Measurements from ENCODE around the gene PKIG.
A peak's percentile ranks its signal among the peaks of the same experiment; 100 is the strongest.

The PKIG gene

DNA sequence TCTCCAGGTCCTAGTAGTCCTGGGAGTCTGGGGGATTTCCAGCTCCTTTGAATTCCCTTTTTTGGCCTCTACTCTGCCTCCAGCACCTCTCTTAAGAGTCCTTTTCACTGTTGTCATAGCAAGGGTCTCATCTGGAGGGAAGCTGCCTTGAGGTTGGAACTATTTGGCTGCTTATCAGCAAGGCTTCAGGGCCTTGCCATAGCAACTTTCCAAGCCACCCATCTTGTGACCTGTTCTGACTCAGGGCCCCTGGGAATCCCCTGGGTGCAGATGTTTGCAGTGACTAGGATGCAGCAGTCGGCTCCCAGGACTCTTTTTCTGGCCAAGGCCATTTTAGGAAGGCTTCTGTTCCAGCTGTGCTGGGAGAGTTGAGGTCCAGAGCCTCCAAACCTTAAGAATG lies 12.4 kb downstream of the PKIG start:
- no peak for DNase-seq

DNA sequence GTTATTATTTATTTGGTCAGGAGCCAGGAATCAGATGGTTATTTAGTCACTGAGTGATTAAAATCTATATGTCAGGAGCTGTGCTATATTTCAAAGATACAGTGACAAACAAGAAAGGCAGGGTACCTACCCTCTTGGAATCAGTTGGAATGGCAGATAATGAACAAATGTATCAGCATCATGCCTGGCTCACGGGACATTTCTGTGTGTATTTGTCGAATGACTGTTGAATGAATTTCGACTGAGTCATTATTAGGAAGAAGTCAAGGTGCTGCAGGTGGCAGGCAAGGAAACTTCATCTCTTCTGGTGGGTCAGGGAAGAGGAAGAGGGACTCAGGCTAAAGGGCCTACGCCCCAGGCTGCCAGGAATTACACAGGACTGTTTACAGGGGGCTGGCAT lies 13.6 kb downstream of the PKIG start:
- DNase-seq, result no peak

DNA sequence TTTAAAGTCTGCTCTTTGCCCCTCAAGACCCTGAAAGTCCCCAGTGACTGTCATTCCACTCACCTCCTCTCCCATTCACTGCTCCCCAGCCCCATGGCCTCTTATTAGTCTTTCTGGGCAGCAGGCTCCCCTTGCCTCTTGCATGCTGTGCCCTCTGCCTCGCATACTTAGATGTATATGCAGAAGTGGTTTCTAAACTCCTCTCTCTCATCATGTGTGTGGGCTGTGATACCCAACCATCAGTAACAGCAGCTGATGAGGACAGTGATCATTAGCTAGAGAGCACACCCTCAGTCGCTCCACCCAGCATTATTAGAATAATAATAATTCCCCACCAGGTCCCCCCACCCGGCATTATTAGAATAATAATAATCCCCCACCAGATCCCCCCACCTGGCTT lies 14.5 kb downstream of the PKIG start:
- DNase-seq, result no peak

DNA sequence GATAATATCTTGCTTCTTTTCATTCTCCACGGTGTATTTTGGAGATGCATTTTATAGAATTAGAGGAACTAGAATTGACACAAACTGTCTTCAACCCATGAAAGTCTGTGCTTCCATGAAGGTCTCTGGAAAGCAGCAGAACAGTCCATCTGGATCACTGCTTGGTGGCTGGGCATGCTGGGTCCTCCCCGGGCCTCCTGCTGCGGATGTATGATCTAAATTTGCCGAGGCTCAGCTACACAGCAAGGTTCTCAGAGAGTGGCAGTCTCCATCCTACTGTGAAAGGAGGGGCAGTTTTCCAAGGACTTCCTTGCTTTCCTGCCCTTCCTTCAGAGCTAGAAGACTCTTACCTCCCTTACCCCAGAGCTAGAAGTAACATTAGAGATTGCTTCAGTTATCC lies 15.1 kb downstream of the PKIG start:
- no peak for DNase-seq

DNA sequence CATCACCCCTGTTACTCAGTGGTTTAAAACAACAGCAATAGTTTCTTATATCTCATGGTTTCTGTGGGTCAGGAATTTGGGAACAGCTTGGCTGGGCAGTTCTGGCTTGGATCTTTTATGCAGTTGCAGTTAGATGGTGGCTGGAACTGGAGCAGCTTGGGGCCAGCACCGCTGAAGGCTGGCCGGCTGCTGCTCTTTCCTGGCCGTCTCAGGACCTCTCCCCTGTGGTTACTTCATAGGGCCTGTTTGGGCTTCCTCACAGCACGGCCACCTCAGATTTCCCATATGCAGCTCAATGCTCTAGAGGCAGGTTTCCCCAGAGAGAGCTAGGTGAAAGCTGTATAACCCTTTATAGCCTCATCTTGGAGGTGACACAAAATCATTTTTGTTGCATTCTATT lies 15.6 kb downstream of the PKIG start:
- no peak for DNase-seq

DNA sequence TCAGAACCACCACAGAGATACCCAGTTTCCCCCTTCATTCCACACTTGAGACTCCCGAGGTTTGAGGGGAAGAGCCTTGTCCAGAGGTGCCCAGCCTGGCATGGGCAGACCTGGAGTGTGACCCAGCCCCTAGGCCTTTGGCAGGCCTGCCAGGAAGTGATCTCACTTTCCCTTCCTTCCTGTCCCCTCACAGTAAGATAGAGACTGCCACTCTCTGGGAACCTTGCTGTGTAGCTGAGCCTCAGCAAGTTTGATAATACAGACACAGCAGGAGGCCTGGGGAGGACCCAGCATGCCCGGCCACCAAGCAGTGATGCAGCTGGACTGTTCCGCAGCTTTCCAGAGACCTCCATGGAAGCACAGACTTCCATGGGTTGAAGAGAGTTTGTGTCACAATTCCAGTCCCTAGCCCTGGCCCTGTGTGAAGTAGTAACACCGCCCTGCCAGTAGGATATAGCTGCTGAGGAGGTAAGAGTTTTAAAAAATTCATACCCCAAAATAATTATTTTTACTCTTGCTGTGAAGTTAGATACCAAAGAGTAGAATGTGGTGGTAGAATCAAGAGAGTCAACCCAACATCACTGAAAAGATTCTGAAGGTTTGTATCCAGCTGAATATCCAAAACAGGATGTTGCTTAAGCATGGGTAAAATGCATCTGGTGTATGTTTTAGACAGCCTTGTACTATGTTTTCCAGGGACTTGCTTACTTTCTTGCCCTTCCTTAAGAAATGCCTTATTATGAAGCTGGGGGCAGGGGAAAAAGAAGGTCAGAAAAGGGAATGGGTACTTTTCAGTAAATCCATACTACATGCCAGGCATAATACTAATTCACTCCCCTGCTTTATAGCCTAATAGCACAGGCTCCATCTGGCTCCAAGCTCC lies 16.3 kb downstream of the PKIG start:
- DNase-seq, result no peak

DNA sequence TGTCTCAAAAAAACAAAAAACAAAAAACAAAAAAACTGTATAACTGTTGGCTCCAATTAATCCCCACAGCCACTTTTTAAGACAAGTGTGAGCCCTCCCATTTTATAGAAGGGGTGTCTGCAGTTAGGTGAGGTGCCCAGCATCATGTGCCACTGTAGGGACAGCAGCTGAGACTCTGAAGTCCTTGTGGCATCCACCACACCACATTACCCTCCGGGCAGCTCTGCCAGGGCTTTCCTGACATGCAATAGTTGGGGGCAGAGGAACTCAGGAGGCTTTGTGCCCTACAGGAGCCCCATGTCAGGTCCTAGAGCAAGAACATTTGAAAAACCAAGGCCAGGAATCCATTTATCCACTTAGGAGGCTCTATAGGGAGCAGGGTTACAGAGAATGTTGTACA lies 17.3 kb downstream of the PKIG start:
- DNase-seq, result no peak

DNA sequence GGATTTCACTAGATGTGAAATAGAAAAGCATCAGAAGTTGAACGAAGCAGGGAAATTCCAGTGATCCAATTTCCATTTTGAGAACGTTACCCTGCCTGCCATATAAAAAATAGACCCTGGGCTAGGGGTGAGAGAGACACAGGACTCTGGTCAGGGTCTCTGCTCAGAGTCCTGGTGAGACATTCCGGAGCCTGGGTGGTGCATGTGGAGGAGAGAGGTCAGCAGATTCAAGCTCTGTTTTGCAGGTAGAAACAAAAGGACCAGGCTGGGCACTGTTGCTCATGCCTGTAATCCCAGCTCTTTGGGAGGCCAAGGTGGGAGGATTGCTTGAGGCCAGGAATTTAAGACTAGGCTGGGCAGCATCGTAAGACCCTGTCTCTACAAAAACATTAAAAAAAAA lies 17.9 kb downstream of the PKIG start:
- DNase-seq, result no peak

DNA sequence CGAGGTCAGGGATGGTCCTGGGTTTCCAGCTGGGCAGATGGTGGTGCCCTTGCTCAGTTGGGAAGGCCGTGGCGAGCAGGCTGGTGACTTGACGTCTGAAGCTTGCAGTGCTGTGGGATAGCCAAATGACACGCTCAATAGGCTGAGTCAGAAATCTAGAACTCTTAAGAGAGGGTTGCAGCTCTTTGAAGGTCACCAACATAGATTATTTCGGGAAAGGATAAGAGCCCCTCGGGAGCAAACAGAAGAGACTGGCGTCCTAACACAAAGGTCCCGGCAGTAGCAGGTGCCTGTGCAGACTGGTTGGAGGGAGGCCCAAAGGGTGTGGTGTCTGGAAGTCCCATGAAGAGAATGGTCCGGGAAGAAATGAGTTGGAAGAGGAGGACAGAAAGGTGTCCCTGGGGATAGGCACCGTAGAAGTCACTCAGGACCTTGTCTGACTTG lies 18.4 kb downstream of the PKIG start:
- DNase-seq, result no peak

DNA sequence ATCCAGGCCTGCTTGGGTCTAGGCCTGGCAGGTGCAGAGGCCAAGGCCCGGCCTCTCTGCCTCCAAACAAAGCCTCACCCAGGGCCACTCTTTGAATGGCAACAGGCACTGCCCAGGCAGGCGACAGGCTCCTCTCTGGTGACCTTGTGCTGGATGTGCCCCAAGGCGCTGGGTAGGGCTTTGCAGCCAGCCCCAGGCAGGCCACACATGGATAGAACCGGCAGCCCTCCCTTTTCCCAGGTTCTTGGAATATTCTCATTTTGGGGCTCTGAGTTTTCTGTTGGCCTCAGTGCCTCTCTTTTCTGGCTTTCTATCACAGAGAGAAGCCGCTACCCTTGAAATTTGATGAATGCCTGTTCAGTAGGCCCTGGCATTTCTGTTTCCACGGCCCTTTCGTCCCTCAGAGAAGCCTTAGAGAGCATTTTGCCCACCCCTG lies 18.9 kb downstream of the PKIG start:
- DNase-seq, result peak in 14 of 56 donors; percentile 7 to 61 (median 28)

DNA sequence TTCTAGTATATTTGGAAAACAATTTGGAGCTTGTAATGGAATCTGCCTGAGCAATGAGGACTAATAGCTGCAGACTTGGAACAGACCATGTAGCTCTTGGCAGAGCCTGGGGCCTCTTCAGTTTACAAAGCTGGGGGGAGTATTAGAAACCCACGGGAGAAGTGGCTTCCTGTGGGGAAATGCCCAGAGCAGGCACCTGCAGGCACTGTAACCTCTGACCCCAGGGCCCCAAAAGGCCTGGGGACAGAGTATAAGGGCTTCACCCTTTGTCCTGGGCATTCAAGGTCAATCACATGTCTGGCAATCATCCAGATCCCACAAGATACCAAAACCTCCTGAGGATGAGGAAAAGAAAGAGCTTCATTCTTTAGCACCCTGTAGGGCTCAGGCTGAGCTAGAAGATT lies 19.4 kb downstream of the PKIG start:
- DNase-seq, result peak in 22 of 56 donors; percentile 4 to 51 (median 24)

DNA sequence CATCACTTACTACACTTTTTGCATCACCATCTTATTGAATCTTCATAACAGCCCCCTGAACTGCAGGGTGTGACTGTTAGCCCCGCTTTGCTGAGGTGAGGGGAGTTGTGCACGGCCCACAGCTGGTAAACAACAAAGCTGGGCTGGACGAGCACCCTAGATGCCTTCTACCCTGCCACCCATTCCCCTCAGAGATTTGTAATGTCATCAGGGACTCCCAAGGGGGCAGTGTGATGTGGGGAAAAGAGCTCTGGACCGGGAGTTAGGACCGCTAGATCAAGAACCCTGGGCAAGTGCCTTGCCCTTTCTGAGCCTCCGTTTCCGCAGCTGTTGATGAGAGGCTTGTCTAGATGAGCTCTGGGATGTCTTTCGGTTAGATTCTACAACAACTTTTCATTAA lies 20.9 kb downstream of the PKIG start:
- no peak for DNase-seq

DNA sequence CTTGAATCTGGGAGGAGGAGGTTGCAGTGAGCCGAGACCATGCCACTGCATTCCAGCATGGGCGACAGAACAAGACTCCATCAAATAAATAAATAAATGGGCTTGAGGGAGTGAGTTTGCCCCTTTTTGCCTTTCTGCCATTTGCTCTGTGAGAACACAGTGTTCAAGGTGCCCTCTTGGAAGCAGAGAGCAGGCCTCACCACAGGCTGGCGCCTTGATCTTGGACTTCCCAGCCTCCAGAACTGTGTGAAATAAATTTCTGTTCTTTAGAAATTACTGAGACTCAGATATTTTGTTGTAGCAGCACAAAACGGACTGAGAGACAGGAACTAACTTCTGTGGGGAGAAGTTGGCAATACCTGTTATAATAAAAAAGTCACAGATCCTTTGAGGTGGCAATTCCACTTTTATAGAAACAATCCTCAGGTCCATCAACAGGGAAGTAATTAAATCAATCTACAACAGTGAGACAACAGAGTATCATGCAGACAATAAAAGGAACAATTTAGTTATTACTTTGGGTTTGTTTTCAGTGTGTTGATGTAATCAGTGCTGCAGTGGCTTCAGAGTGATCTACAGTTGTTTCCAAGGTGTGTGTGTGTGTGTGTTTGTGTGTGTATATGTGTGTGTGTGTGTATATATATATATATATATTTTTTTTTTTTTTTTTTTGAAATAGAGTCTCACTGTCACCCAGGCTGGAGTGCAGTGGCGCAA lies 24.5 kb downstream of the PKIG start:
- DNase-seq, result no peak

DNA sequence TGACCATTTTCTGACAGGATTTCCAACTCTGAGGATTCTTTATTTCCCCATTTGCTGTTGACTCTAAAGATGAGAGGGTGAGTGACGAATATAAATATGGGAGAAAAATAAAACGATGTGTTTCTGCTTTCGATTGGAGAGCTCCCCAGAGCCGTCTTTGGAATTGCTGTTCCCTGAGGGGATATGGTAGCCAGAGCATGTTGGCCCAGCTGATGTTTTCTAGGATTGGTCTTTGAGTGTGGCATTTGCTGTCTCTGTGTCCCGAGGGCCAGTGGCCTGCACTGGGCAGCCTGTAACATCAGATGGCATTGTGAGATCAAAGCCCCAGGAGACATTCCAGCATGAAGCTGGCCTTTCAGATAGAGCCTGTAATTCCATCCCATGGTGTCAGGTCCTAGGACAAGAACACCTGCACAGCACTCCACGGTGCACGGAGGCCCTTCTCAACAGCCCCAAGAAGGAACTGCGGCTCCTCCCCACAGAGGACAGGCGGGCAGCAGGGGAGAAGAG lies 26.7 kb downstream of the PKIG start:
- DNase-seq, result peak in 1 of 56 donors; percentile 23

DNA sequence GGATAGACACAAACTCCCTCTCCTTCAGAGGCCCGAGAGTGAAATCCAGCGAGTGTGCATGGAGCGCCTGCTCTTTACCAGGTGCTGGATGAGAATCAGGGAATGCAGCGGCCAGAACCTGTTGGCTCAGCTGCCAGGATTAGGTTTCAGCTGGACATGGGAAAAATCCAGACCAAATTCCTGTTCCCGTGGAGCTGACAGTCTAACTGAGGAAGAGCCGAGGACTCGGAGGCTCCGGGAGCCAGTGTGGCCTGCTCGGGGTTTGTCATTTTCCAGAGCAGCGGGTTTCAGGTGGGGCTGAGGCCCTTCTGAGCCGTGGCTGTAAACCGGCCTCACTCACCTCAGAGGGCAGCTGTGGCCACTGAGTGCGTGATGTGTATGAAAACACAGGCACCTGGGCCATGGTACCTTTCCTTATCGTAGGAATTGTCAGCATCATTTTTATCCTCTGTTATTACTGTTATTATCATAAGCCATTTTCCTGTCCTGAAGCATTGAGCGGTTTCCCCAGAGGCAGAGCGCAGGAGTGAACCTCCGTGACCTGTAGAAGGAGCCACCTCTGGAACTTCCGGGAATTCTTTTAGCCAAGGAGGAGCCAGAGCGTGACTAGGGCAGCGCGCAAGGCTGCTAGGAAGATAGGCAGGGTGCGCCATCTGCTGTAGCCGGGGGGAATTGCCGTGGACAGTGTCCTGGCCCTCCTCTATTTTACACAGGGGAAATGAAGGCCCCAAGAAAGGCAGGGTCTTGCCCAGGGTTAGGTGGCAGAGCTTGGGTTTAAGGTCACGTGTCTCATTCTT lies 27.3 kb downstream of the PKIG start:
- peak in 50 of 56 donors; percentile 20 to 91 (median 74) for DNase-seq

DNA sequence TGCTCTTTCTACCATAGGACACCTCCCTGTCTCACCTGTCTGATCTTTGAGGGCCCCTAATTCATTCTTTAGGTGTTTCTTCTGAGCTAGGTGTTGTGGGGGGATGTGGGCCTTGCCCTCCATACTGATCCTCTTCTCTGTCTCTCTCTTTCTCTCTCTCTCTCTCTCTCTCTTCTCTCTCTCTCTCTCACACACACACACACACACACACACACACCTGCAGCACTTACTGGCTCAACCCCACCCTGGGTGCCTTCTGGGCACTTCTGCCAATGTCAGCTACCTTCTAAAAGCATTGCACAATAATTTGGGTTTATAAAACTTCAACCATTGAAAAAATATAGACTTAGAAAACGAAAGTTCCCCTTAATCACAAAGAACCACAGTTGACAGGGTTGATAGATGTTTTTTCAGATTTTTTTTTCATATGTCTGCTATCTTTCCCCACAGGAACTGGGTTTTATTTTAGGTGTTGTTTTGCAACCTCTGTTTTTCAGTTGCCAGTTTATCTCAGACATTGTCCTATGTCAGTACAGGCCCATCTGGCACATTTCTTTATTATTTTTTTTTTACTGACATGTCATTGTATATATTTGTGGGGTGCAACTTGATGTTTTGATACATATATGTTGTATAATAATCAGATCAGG lies 28.1 kb downstream of the PKIG start:
- no peak for DNase-seq

DNA sequence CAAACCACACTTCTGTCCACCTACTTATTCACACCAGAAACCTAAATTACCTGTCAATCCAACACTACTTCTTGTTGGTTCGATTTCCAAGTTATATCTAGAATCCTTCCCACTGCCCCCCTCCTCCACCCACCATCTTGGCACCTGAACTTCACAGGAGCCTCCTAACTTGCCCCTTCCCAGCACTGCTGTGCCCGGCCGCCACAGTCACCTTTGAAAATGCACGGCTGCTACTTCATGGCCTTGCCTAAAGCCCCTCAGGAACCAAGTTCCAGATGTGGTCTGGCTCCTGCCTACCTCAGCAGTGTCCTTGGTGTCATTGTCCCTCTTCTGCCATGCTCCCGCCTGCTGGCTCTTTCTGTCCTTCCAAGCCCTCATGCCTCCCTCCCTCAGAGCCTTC lies 31.2 kb downstream of the PKIG start:
- DNase-seq, result no peak

DNA sequence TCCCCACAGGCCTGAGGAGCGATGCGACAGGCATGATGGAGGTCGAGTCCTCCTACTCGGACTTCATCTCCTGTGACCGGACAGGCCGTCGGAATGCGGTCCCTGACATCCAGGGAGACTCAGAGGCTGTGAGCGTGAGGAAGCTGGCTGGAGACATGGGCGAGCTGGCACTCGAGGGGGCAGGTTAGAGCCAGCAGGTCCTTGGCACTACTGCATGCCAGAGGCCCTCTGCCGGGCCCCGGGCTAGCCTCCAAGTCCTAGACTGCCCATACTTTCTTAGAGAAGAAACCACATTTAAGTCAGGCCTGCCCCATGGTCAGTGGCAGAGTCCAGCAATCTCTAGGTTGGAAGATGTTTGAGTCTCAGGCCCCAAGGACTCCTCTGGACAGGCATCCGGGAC lies 32.1 kb downstream of the PKIG start:
- peak in 33 of 56 donors; percentile 11 to 70 (median 30) for DNase-seq

DNA sequence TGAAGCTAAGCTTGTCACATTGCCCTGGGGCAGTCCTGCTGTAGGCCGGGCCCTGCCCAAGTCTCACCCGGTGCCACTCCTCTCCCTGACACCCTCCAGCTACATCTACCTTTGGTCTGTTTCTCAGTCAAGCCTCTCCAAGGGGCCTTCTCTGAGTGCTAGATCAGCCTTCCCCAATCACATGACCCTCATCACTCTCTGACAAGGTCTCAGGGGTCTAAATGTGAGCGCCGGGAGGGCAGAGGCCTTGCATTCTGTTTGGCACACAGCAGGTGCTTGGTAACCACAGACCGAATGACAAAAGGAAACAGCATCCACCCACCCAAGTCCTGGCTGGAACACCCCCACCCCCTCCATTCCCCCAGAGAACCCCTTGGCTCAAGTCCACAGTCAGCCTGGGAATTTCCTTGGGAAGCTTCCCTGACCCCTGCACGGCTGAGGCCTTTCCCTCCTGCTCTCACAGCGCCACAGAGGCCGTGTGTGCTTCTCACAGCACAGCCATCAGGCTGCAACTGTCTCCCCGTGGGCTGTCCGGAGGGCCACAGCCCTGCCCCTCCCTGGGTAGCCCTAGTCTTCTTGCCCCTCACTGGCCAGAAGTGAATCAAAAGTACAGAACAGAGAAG lies 32.9 kb downstream of the PKIG start:
- DNase-seq, result peak in 15 of 56 donors; percentile 11 to 51 (median 30)

DNA sequence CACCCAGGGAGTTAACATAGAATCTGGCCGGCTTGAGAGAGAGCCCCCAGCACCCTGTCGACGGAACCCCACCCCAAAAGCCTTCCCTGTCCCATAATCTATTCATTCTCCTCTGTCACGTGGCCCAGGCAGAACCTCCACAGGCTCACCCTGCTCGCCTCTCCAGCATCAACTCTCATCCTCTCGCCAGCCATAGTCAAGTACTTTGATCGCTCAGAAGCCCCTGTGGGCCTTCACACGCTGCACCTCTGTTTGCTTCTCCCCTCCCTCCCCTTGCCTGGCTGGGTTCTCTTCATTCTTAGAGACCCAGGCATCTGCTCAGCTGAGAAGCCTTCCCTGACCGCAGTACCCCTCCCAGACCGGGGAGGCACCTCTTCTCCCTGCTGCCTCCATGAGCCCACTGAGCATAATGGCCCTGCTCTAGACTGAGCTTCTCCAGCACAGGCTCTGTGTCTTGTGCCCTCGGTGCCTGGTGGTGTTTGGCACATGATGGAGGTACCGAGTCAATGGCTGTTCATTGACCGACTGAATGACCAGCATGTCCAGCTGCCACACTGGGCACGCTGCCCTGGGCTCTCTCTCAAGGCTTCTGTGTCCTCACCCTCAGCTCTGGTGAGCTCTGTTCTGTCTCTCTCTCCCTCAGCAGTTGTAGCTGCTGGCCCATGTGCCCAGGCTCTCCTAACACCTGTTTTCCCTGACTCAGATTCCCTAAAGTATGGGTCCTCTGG lies 33.7 kb downstream of the PKIG start:
- peak in 55 of 56 donors; percentile 27 to 98 (median 87) for DNase-seq
